HTR-8/SVneo (cell line): Measurements from ENCODE around the gene PRODH2.

Experiments
- DNase-seq: peaks from one replicate; pipeline ENCODE4 v3.0.0; 2011; ENCODE audit warnings: low spot score, mixed read lengths; ENCODE audit not compliant: insufficient read length
- FAIRE-seq: peaks from 2 replicates; lab custom pipeline; 2011; peaks lifted over from hg19 to GRCh38; lab: Jason Lieb, UNC

The PRODH2 gene

DNA sequence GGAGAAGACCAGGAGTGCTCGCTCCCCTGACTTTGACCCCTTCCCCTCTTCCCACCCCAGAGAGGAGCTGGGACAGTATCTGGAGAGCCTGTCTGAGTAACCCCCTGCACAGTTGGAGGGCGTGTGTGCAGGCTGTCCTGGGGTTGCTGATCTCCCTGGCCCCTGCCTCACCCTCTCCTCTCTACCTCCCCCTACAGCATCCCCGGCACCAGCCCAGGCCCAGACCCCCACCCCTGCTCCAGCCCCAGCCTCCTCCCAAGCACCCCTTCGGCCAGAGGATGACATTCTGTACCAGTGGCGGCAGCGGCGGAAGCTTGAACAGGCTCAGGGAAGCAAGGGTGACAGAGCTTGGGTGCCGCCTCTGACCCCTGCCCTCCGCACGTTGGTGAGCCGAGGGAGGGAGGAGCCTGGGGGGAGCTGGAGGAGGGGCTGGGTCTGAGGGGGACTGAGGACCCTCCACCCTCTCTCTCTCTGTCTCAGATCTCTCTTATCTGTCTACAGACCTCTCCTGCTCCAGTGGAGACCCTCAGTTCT lies 46.0 kb downstream of the PRODH2 start:
- DNase-seq (no peak), FAIRE-seq (no peak)

DNA sequence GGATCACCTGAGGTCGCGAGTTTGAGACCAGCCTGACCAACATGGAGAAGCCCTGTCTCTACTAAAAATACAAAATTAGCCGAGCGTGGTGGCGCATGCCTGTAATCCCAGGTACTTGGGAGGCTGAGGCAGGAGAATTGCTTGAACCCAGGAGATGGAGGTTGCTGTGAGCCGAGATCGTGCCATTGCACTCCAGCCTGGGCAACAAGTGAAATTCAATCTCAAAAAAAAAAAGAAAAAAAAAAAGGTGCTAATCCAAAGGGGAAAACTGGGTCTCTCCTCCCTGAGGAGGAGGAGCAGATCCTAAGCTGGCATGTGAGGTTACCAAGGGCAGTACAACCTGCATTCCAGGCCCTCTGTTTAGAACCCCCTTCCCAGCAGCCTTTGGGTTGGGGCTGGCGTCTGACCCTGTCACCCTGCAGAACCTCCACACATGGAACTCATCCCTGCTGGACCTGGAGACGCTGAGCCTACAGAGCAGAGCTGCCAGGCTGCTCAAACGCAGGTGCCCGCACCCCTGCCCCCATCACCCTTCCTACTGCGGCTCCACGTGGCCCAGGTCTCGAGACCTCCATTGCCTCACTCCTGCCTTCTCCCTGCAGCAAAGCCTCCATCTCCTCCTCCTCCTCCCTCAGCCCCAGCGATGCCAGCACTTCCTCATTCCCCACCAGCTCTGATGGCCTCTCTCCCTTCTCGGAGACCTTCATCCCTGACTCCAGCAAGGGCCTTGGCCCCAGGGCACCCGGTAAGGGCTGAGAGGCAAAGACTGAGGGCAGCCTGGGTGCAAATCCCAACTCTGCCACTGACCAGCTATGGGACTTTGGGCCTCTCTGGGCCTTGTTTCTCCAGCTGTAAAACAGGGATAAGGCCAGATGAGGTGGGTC lies 48.0 kb downstream of the PRODH2 start:
- no peak for FAIRE-seq
- DNase-seq = no peak

DNA sequence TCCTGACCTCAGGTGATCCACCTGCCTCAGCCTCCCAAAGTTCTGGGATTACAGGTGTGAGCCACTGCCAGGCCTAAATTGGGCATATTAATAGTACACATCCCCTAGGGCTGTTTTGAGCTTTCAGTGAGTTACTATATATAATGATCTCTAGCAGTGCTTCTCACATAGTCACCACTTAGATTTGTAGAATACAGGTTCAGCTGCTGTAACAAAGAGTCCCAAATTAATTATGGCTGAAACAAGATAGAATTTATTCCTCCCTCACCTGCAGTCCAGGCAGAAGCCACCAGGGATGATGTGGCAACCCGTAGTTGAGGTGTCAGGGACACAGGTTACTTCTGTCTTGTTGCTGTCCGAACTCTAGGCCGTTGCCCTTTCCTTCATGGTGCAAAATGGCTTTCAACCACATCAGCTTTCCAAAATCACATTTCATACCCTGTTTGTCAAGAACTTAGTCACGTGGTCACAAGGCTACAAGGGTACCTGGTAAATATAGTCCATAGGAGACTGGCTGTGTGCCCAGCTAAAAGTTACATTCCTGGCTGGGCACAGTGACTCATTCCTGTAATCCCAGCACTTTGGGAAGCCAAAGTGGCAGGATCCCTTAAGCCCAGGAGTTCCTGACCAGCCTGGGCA lies 51.8 kb downstream of the PRODH2 start:
- FAIRE-seq = no peak

DNA sequence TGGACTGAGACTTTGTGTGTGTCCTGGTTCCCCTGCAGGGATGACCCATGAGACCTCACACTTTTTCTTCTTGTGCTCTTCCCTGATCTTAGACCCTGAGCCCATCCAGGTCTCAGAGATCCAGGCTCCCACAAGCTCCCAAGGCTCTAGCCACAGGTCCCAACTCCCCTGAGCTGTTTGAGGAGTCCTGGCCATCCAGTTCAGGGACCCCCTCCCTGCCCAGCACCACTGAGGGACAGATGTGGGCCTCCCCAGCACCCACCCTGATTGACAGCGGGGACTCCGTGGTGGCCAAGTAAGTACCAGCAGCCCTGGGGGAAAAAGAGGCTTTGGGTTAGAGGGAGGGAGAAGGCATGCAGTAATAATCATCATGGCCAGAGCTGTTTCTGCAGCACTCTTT lies 52.9 kb downstream of the PRODH2 start:
- DNase-seq (no peak), FAIRE-seq (no peak)

More for the DNA sequence above, 51.8 kb downstream of the PRODH2 start:
- DNase-seq = no peak

DNA sequence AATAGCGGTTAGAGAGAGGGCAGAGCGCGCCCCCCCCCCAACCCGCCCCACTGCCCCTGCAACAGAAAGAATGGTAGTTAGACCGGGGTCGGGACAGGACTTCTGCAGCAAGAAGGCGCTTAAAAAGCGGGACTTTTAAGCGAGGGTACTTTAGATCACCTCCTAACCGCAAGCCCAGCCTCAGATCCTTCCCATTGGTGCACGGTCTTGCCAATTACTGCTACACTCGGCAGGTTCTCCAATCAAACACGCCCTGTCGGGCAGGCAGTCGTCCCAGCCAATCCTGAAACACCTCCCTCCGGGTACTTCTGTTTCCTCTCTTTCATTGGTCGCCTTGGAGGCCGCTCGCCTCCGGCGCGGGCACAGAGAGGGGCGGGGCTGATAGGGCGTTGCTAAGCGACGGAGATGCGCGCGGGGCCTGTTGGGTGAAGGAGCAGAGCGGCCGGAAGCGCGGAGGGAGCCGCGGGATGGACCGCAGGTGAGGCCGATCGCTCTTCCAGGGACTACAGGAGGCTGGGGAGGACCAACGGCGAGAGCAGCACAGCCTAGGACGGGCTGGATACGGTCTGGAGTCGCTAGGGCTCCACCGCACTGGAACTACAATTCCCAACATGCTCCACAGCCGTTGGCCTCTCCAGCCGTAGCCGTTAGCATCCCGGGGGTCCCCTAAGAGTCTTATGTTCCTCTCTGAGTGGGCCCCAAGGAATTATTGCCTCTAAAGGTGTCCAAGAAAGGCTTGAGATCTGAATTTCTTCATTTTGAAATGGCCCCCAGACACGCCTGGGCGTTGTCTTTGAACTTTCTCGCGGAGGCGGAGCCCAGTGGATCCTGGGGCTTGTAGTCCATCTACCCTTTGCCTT lies 54.7 kb downstream of the PRODH2 start, which contains the start of gene PROSER3:
PROSER3 (plus strand) TSS at position 428 of the 860 bp plus-strand sequence; CDS start at position 468, 40 bp downstream.
- peak; percentile 98 for DNase-seq
- FAIRE-seq = peak; percentile 97

DNA sequence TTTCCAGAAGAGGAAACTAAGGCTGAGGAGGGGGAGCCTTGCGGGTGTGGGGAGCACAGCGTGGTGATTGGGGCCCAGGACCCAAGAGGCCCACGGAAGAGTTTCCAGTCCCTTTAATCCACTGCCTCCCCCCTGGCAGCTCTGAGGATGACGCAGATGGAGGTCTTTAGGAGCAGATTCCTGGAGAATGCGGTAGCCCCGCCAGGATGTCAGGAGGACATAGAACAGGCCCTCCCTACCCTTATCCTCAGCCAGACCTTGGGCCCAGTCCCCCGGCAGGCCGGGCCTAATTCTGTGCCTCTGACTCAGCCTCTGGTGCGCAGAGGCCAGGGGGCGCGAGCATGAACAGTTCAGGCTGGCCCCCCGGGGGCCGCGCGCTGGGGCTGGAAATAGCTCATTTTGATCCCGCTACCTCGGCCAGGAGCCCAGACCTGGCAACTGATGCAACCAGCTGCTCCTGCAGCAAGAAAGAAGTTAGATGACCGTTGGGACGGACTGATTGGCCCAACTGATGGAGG lies 55.4 kb downstream of the PRODH2 start:
- DNase-seq (peak; percentile 41), FAIRE-seq (no peak)

DNA sequence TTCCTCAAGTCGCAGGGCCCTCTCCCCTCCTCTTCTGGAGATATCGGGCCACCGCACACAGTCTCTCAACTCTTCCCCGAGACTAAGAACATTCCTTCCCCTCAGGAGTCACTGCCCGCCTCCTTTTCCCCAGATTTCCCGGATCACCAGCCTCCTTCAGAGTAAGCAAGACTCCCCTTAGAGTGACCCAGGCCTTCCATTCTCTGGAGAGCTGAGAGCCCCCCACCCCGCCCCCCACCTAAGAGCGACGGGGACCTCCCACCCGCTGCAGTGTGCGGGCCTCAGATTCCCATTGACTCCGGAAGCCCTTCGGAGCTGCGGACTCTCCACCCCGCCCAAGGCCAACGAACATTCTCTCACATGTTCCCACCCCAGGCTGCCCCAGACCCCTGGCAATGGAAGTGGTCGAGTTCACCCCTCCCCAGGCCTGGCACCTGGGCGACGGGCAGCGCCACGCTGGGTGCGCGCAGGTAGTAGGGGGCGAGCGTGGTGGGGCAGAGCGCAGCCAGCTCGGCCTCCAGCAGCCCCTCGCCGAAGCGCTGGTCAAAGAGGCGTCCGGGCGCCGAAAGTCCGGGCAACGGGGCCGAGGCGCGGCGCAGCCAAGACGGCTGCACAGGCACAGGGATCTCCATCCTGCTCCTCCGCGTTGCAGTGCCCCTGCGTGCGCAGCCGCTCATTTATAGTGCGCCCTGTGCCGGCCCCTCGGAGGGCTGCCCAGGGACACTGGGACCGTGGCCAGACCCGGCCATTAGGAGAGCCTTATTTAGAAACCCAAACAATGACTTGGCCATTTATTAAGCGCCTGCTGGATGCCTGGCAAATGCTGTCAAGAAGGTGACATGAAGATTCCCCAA lies 56.0 kb downstream of the PRODH2 start, which contains the start of gene HSPB6:
HSPB6 (minus strand) TSS at position 653 of the 854 bp plus-strand sequence; CDS start at position 632, 21 bp downstream.
- FAIRE-seq = no peak
- no peak for DNase-seq

DNA sequence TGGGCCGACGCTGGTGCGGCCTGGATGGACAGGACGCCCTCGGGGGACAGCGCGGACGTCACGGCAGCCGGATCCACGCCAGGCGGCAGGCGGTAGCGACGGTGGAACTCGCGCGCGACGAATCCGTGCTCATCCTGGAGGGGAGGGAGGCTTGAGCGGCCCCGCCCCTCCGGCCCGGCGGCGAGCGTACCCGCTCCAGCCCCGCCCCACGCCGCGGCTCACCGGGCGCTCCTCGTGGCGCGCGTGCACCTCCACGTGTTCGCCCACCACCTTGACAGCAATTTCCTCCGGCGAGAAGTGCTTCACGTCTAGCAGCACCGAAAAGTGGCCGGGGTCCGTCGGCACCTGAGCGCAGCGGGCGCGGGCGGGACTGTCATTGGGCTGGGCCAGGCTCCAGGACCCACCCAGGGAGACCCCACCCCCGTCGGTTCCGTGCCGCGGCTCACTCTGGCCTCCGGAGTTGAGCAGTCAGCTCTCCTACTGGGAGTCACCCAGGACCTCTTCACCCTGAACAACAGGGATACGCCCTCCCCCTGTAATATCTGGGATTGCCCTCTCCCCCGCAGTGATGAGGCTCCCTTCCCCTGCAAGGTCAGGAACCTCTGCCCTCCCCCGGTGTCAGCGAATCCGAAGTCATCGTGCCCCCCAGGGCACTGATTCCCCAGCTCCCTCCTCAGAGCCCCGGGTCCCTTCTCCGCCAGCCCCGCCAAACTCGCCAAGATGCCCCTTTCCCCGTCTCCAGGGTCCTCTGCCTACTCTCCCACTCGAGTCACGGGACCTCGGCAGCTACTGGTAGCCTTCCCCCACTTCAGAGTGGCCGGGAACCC lies 56.9 kb downstream of the PRODH2 start:
- FAIRE-seq (no peak), DNase-seq (no peak)

DNA sequence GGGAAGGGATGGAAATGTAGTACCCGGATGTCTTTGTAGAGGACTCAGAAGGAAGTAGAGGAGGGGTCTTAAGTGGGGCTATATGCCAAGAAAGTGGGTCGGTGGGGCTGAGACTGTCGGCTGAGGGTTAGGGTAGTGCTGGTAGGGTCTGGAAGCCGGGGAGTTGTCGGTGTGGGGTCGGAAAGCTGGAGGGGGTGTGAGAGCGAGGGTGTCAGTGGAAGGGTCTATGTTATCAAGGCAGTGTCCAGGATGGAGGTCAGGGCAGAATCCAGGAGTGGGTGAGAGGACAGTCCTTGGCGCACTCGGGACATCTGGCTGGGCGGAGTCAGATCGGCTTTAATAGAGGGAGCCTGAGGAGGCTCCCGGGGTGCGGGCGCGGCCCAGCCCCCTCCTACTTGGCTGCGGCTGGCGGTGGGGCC lies 57.5 kb downstream of the PRODH2 start:
- no peak for DNase-seq

DNA sequence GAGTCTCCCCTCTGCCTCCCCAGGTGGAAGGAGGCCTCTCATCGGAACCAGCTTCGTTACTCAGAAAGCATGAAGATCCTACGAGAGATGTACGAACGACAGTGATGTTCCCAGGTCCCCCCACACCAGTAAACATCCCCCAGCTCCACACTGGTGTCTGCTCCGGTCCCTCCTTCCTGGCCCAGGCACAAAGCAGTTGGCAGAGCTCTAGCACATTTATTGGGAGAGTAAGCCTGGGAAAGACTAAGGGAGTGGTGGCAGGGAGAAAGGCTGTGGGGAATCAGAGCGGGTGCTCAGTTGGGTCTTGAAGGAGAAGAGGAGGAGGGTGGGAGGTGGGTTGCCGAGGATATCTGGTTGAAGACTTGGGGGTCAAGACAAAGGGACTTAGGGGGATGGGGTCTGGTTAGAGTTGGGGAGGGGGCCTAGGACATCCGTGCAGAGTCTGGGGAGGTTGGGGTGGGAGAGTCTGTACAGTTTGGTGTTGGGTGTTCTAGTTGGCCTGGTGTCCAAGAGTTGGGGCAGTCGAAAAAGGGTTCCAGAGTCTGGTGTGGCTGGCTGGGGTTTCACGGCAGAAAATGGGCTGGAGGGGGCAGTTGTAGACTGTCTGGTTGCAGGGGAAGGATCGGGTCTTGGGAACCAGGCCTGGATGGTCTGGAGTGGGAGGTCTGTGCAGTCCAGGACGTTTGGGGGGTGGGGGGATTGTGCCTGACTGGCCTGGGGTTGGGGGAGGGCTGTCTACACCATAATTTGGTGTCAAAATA lies 58.1 kb downstream of the PRODH2 start:
- FAIRE-seq (no peak), DNase-seq (no peak)

More for the DNA sequence above, 57.5 kb downstream of the PRODH2 start:
- FAIRE-seq = no peak

DNA sequence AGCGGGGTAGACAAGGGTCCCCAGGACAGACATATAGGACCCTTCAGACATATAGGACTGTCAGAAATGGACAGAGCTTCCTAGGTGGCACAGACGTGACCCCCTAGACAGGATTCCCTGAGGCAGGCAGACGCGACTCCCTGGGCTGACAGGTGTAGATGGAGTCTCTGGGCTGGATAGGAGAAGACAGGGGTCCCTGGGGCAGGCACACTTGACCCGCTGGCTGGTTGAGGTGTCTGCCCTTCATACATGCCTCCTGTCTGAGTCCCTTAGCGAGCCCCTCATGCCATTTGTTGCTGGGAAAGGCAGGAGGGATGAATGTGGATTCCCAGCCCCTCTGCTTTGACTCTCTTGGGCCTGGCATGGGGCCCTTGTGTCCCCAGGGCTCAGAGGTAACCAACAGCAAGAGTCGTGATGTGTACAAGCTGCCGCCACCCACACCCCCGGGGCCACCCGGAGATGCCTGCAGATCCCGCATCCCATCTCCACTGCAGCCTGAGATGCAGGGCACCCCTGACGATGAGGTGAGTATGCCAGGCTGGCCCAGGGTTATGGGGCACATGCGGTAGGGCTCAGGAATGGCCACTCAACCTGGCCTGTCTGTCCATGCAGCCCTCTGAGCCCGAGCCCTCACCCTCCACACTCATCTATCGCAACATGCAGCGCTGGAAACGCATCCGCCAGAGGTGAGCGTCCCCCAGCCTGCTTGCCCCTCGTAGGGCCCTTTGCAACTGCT lies 58.8 kb downstream of the PRODH2 start:
- no peak for FAIRE-seq
- DNase-seq = no peak

DNA sequence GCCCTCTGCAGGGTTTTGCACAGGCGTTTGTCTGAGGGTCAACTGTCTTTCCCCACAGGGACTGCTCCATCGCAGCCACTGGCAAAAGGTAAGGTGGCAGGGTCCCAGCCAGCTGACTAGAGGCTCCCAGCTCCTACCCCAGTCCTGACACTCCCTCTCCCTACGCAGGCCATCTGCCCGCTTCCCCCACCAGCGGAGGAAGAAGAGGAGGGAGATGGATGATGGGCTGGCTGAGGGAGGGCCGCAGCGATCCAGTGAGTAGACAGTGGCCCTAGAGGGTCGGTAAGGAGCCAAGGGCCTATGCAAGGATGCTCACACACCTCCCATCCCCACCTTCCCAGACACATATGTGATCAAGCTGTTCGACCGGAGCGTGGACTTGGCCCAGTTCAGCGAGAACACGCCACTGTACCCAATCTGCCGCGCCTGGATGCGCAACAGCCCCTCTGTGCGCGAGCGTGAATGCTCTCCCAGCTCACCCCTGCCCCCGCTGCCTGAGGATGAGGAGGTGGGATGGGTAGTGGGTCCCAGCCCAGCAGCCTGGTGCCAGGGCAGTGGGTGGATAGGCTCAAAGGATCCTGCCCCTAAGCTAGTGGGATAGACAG lies 59.8 kb downstream of the PRODH2 start:
- DNase-seq = no peak
- no peak for FAIRE-seq

DNA sequence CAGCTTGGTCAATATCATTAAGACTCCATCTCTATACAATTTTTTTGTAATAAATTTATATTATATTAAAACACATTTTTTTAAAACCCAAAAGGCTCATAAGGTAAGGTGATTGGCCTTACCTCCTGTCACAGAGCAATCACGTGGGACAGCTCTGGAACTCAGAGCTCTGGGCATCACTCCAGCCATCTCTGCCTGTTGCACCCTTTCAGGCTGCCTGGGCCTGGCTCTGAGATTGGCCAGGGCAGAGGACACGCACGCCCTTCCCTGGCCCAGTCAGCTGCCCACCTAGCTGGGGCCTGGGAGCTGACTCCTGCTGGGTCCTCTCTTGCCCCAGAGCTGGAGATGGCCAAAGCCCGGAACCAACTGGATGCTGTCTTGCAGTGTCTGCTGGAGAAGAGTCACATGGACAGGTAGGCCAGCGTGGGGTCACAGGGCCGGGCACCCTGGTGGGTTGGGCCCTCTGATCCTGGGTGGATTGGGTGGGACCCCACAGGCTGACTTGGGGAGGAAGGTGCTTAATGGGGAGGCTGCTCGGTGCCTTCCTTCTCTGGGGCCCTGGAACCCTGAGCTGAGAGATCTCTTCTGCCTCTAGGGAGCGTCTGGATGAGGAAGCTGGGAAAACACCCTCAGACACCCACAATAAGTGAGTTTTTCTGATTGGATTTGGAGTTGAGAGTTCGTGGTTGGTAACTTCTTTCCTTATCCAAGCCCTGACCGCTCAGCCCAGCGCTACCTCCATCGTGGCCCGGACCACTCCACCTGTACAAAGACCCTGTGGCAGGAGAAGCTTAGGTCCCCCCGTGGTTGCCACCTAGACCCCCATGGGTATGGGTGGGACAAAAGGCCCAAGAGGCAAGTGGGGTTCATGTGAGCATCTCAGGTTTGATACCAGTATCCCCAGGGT lies 60.6 kb downstream of the PRODH2 start:
- no peak for DNase-seq
- FAIRE-seq = no peak

DNA sequence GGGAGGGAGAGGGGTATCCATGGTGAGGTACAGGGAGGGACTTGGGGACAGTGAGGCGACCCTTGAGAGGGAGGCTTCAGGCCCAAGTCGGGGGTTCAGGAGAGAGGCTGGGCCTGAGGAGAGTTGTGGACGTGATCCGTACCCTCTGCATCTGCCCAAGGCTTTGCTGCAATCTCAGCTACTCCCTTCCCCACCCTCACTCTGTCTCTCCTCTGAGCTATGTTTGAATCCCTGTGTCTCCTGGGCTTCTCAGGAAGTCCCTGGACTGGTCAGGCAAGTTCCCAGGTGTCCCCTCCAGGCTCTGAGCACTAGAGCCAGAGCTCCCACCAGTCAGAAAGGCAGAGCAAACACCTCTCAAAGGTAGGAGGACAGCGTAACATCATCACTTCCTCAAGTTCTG lies 62.5 kb downstream of the PRODH2 start:
- DNase-seq (no peak), FAIRE-seq (no peak)
